Measurements from ENCODE around the gene DTYMK. TPM values are rescaled to one million over a fixed set of nuclear protein-coding genes. Genes with fewer than 3 reads are reported as not detected.
A peak's percentile ranks its signal among the peaks of the same experiment; 100 is the strongest.

The DTYMK gene
- total and polyA plus RNA-seq, 10 donors, result 14.0 to 38.9 (median 19.4) TPM

DNA sequence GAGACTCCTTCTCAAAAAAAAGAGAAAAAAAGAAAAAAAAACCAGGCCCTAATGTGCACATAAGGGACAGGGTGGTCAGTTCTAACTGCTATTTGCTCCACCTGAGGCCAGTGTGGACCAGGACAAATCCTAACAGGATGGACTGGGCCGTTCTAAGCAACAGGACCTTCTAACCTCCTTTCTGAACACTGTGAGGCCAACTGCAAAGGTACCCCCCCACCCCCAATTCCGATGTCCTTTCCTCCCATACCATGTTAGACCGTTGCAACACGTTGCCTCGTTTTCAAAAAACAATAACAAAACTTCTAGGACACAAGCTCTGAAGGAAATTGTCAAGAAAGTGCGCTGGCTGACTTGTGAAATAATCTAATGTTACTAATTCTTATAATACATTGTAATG lies 50.9 kb downstream of the DTYMK start:
- Histone ChIP-seq H3K27me3 (replicated peaks in 1 of 7) (no peaks in the 10 kb centered on the region), H3K4me3 (peak overlapping the region in 7 of 8 donors; percentile 82 to 100 (median 95)), H3K4me1 (peaks cover 19 to 52% (median 43%) of the 10 kb centered on the region in 6 donors), H3K9me3 (peaks cover 0 to 6% (median 0%) of the 10 kb centered on the region in 8 donors), H3K27ac (peak overlapping the region in 7 of 8 donors; percentile 64 to 100 (median 99)), H3K36me3 (peaks cover 3 to 48% (median 24%) of the 10 kb centered on the region in 6 donors)
- TF ChIP-seq POLR2A (IDR thresholded peaks at IDR 0.05) (no peak), POLR2AphosphoS5 (IDR thresholded peaks at IDR 0.05) (no peak)
- TF ChIP-seq, protein P1, sequence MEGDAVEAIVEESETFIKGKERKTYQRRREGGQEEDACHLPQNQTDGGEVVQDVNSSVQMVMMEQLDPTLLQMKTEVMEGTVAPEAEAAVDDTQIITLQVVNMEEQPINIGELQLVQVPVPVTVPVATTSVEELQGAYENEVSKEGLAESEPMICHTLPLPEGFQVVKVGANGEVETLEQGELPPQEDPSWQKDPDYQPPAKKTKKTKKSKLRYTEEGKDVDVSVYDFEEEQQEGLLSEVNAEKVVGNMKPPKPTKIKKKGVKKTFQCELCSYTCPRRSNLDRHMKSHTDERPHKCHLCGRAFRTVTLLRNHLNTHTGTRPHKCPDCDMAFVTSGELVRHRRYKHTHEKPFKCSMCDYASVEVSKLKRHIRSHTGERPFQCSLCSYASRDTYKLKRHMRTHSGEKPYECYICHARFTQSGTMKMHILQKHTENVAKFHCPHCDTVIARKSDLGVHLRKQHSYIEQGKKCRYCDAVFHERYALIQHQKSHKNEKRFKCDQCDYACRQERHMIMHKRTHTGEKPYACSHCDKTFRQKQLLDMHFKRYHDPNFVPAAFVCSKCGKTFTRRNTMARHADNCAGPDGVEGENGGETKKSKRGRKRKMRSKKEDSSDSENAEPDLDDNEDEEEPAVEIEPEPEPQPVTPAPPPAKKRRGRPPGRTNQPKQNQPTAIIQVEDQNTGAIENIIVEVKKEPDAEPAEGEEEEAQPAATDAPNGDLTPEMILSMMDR (IDR thresholded peaks at IDR 0.05 in 8 of 11, conservative IDR thresholded peaks at IDR 0.05 in 3 of 11), result no peak
- DNase-seq, result no peak
- 27 to 40% (median 37%) methylated on average over 6 of the region's 6 CpGs for WGBS, 5 donors
- intact Hi-C loops (cut with DNase I; ENCODE audit: low total_unique reads), result no loop called here

DNA sequence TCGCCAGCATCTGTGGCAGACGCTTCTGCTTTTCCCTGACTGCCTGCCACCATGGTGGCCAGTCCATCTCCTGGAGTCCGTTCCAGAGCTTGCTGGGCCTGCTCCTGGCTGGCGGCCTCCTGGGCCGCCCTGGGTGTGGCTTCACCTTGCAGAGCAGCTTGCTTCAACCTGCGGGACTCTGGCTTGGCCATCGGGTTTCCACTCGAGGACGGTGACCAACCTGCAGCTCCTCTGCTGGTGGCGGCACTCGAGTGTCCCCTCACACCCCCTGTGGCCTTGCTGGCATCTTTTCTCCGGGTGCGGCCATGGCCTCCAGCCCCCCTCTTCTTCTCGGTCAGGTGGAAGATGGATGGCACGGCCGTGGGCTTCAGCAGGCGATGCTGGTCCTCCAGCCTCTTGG lies 53.1 kb downstream of the DTYMK start:
- no peak overlapping the region for H3K27ac ChIP-seq
- peaks cover 14 to 45% (median 22%) of the 10 kb centered on the region in 6 donors for H3K4me1 ChIP-seq
- no peak overlapping the region for H3K4me3 ChIP-seq
- WGBS, 5 donors, result 88 to 94% (median 92%) methylated on average over 17 of the region's 17 CpGs
- intact Hi-C loops (cut with DNase I; ENCODE audit: low total_unique reads), result no loop called here
- peaks cover 3 to 56% (median 28%) of the 10 kb centered on the region in 6 donors for H3K36me3 ChIP-seq
- no peaks in the 10 kb centered on the region for H3K9me3 ChIP-seq
- DNase-seq, result no peak
- H3K27me3 ChIP-seq (replicated peaks in 1 of 7), result no peaks in the 10 kb centered on the region
- TF ChIP-seq POLR2AphosphoS5 (IDR thresholded peaks at IDR 0.05), result no peak

DNA sequence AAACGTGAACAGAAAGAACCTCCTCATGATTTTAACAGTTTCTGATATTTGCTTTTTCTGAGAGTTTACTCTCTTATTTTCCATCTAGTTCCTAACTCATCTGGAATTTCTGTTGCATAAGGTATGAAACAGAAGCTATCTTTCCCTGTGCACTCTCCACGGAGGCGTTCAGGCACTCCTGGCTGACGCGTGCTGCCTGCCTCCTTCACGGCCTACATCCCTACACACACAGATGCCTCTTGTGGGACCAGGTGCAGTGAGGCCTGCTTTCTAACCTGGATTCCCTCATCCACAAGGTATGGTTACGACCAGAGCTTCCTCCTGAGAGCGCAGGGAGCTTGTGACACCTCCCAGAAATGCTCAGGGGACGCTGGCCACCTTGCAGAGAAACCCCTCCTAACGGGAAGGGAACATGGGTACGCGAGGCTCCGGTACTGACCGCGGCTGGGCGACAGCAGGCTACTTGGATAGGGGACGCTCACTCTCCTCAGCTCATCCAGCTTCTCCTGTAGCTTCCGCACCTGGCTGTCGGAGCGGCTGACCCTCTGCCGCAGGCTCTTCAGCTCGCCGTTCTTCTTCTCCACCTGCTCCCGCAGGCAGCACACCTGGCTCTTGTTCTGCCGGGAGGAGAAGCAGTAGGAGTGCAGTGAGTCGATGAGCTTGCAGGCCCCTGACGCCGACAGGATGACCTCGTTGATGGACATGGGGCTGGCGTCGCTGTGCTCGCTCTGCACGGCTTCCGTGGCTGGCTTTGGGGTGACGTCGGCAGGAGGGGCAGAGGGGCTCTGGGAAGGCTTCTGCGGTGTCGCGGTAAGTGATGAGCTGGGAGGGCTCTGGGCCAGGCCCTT lies 53.9 kb downstream of the DTYMK start:
- Histone ChIP-seq H3K27me3 (replicated peaks in 1 of 7) (no peaks in the 10 kb centered on the region), H3K4me3 (no peak overlapping the region), H3K9me3 (no peaks in the 10 kb centered on the region), H3K4me1 (peaks cover 9 to 38% (median 16%) of the 10 kb centered on the region in 6 donors), H3K27ac (no peak overlapping the region), H3K36me3 (peaks cover 3 to 64% (median 29%) of the 10 kb centered on the region in 6 donors)
- no peak for DNase-seq
- intact Hi-C loops (cut with DNase I; ENCODE audit: low total_unique reads), result no loop called here
- WGBS, 5 donors, result 94 to 98% (median 97%) methylated on average over 32 to 39 of the region's 39 CpGs
- TF ChIP-seq POLR2A (IDR thresholded peaks at IDR 0.05) (no peak), POLR2AphosphoS5 (IDR thresholded peaks at IDR 0.05) (peak in 1 of 3 donors; percentile 17)

DNA sequence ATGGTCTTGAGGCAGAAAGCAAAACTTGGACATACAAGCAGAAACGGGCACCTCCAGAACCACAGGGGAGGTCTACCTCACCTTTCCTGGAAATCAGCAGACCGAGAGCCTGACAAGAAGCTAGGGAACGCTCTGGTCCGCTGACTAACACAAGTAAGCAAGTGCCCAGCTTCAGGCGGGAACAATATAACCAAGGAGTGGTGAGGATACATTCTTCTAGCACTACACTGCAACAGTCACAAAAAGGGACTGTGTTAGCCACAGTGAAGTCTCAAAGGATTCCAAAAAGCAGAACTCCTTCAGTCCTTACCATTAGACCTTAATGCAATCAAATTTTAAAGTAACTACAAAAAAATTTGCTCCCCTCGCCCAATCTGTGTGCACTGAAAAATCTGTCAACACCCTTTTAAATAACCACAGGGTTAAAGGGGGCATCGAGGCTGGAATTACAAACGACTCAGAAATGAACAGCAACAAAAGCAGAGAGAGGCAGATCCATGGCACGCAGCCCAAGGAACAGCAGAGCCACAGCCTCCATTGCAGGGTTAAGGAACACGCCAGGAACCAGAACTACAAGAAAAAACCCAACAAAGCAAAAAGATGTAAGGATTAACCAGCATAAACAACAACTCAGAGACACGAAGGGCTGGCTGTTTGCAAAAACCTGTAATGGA lies 56.7 kb downstream of the DTYMK start:
- no peak for DNase-seq
- Histone ChIP-seq H3K9me3 (no peaks in the 10 kb centered on the region), H3K4me1 (peaks cover 0 to 29% (median 2%) of the 10 kb centered on the region in 6 donors), H3K27me3 (replicated peaks in 1 of 7) (no peaks in the 10 kb centered on the region), H3K36me3 (peaks cover 3 to 76% (median 30%) of the 10 kb centered on the region in 6 donors), H3K4me3 (no peak overlapping the region), H3K27ac (no peak overlapping the region)
- WGBS, 5 donors, result 81 to 90% (median 86%) methylated on average over 11 of the region's 11 CpGs
- TF ChIP-seq POLR2A (IDR thresholded peaks at IDR 0.05) (no peak), POLR2AphosphoS5 (IDR thresholded peaks at IDR 0.05) (no peak)
- TF ChIP-seq, protein P1 (IDR thresholded peaks at IDR 0.05 in 8 of 11, conservative IDR thresholded peaks at IDR 0.05 in 3 of 11), result no peak
- intact Hi-C loops (cut with DNase I; ENCODE audit: low total_unique reads), result no loop called here

DNA sequence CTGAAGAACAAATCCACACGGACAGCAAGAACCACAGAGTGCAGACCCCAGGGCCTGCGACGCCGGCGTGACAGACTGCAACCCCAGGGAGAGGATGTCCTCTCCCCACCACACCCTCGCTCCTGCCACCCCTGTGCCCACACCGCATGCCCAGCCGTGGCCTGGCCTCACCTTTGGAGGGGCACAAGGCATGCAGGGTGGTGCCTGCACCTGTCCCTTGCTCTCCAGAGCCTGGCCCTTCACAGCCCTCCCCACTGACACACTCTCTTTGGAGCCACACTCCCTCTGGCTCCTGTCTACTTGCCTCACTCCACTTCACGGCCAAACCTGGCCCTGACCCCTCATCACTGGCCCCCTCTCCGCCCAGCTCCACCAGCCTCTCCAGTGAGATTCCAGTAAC lies 58.9 kb downstream of the DTYMK start:
- H3K36me3 ChIP-seq, result peaks cover 0 to 71% (median 19%) of the 10 kb centered on the region in 6 donors
- intact Hi-C loops (cut with DNase I; ENCODE audit: low total_unique reads), result no loop called here
- no peaks in the 10 kb centered on the region for H3K9me3 ChIP-seq
- H3K4me1 ChIP-seq, result peaks cover 0 to 24% (median 0%) of the 10 kb centered on the region in 6 donors
- H3K4me3 ChIP-seq, result no peak overlapping the region
- no peak overlapping the region for H3K27ac ChIP-seq
- no peak for DNase-seq
- 95 to 96% (median 95%) methylated on average over 9 to 10 of the region's 10 CpGs for WGBS, 5 donors
- TF ChIP-seq, protein P1 (IDR thresholded peaks at IDR 0.05 in 8 of 11, conservative IDR thresholded peaks at IDR 0.05 in 3 of 11), result no peak
- no peaks in the 10 kb centered on the region for H3K27me3 ChIP-seq (replicated peaks in 1 of 7)

All from spleen (tissue), 11 donors.